HepG2 (cell line): ENCODE results near the gene TPRKB. TPM values are rescaled to one million over a fixed set of nuclear protein-coding genes. Genes with fewer than 3 reads are reported as not detected.
A peak's percentile ranks its signal among the peaks of the same experiment; 100 is the strongest.

Source experiments
- ATAC-seq: fragments of 200-7000 bp; cut with Tn5 transposase; 3 replicates; pipeline ENCODE4 v1.9.1; 2020; ENCODE audit warnings: mild to moderate bottlenecking, moderate library complexity
- BruUV-seq: library from RNA; stranded (reverse); fragments of 400-500 nt; replicated peaks from 2 replicates; lab custom pipeline; 2021; lab: Mats Ljungman, UMichigan
- CTCF ChIA-PET: fragments of 300-600 bp; formaldehyde crosslinking; extraction: SDS; loops from one replicate; lab custom pipeline; 2021; ENCODE audit warnings: low total read pairs, inconsistent platforms, low intra/inter-chr PET ratio; lab: Yijun Ruan, JAX
- POLR2A ChIA-PET: fragments of 350-600 bp; sonication (Branson Sonifier 250); formaldehyde crosslinking; loops from one replicate; lab custom pipeline; 2020; ENCODE audit warnings: antibody characterized with exemption, inconsistent platforms; lab: Yijun Ruan, JAX
- DNase-seq: peaks from one replicate; pipeline ENCODE4 v3.0.0-alpha.2; 2015; ENCODE audit warnings: low spot score
- FAIRE-seq: peaks from 3 replicates; lab custom pipeline; 2011; peaks lifted over from hg19 to GRCh38; lab: Jason Lieb, UNC
- H2AFZ ChIP-seq: one replicate; pipeline ENCODE4 v1.6.1; 2011; ENCODE audit warnings: low read length, inconsistent platforms
- H3K27ac ChIP-seq: fragments of 300-600 bp; 3 replicates; pipeline ENCODE4 v1.8.0; 2011; ENCODE audit warnings: mixed run types, mild to moderate bottlenecking, mixed read lengths, low read length, inconsistent platforms; ENCODE audit not compliant: insufficient read depth; ENCODE audit errors: extremely low read length
- H3K27me3 ChIP-seq, 2 experiments: fragments of 200-600 bp in 1 of 2; 2 replicates in 1 of 2; 3 replicates in 1 of 2; pipeline versions ENCODE4 v1.6.0 to v1.8.0; 2011; ENCODE audit warnings: low read length in 2 of 2, mild to moderate bottlenecking in 2 of 2, moderate library complexity in 2 of 2, inconsistent platforms in 1 of 2; ENCODE audit not compliant: insufficient read depth in 2 of 2, control insufficient read depth in 1 of 2
- H3K36me3 ChIP-seq, 2 experiments: fragments of 200-600 bp in 1 of 2; replicated peaks in 1 of 2; 2 replicates in 1 of 2; 3 replicates in 1 of 2; pipeline versions ENCODE4 v1.5.1 to v1.8.0; 2011; ENCODE audit warnings: low read length in 2 of 2, inconsistent platforms in 1 of 2; ENCODE audit not compliant: insufficient read depth in 2 of 2, control insufficient read depth in 1 of 2
- H3K4me1 ChIP-seq: 2 replicates; pipeline ENCODE4 v1.5.1; 2012; ENCODE audit warnings: low read length, inconsistent platforms; ENCODE audit not compliant: insufficient read depth
- H3K4me2 ChIP-seq: 2 replicates; pipeline ENCODE4 v1.6.0; 2011; ENCODE audit warnings: low read depth, low read length, inconsistent platforms
- H3K4me3 ChIP-seq, 3 experiments: fragments of 200-600 bp in 1 of 3; sonication (generic), shearing (Covaris generic) in 1 of 3; replicated peaks in 1 of 3; 2 replicates each; pipeline ENCODE4 v1.5.1; 2011 to 2016; ENCODE audit warnings: low read length in 3 of 3, inconsistent platforms in 2 of 3, low read depth in 2 of 3, mild to moderate bottlenecking in 2 of 3, control low read depth in 1 of 3, mixed read lengths in 1 of 3; ENCODE audit not compliant: insufficient read depth in 1 of 3
- H3K79me2 ChIP-seq: one replicate; pipeline ENCODE4 v1.6.1; 2011; ENCODE audit warnings: low read length, inconsistent platforms; ENCODE audit not compliant: insufficient read depth
- H3K9ac ChIP-seq: 2 replicates; pipeline ENCODE4 v1.6.0; 2011; ENCODE audit warnings: mild to moderate bottlenecking, low read depth, low read length, inconsistent platforms; ENCODE audit not compliant: insufficient read depth
- H3K9me3 ChIP-seq: 2 replicates; pipeline ENCODE4 v1.5.1; 2012; ENCODE audit warnings: mild to moderate bottlenecking, low read length
- H4K20me1 ChIP-seq: 2 replicates; pipeline ENCODE4 v1.6.0; 2011; ENCODE audit warnings: inconsistent platforms, mild to moderate bottlenecking, low read length, moderate library complexity; ENCODE audit not compliant: insufficient read depth
- GZF1 ChIP-seq: sonication (generic); formaldehyde crosslinking; IDR thresholded peaks from 2 replicates; pipeline ENCODE4 v1.5.1; 2020; ENCODE audit warnings: mild to moderate bottlenecking, missing genetic modification reagents
- HOXD1 ChIP-seq: sonication (generic); formaldehyde crosslinking; IDR thresholded peaks from 2 replicates; pipeline ENCODE4 v1.5.0; 2020; ENCODE audit warnings: missing genetic modification reagents
- MTA1 ChIP-seq: sonication (generic); formaldehyde crosslinking; IDR thresholded peaks from 2 replicates; pipeline ENCODE4 v1.4.0; 2020; ENCODE audit warnings: missing genetic modification reagents, mild to moderate bottlenecking, borderline replicate concordance
- ZNF616 ChIP-seq: sonication (generic); formaldehyde crosslinking; IDR thresholded peaks from 2 replicates; pipeline ENCODE4 v1.5.0; 2020; ENCODE audit warnings: low read depth, mild to moderate bottlenecking, missing genetic modification reagents
- ZNF878 ChIP-seq: sonication (generic); formaldehyde crosslinking; IDR thresholded peaks from 2 replicates; pipeline ENCODE4 v1.8.1; 2023; ENCODE audit warnings: mild to moderate bottlenecking, missing genetic modification reagents, moderate library complexity
- WGBS: methylation state at CpG from one replicate; pipeline ENCODE4 v1.1.6; 2017; ENCODE audit warnings: low lambda C conversion rate; 5-methylcytosine and 5-hydroxymethylcytosine counted together
- in situ Hi-C: cut with HindIII; loops from 2 replicates; pipeline ENCODE4 v1.10.0; 2017; ENCODE audit warnings: low pct_unique_long_range_greater_than_20kb; ENCODE audit not compliant: extremely low pct_ligation_motif_present
- intact Hi-C: fragments of 100-400 bp; cut with micrococcal nuclease; formaldehyde crosslinking; loops from one replicate; pipeline ENCODE4 v1.10.0; 2022; ENCODE audit not compliant: unreplicated experiment
- polyA plus RNA-seq, 8 experiments: library from polyadenylated mRNA; depleted of rRNA in 3 of 8; stranded (reverse) in 7 of 8; unstranded in 1 of 8; fragments of >200 nt; fragmentation: Illumina TruSeq in 4 of 8; extraction: Trizol in 4 of 8; gene quantifications; 2 replicates each; pipeline versions ENCODE4 v1.2.1 to v1.2.3, GENCODE V29; 2011 to 2016; ENCODE audit warnings: low read depth in 4 of 8, missing spikeins in 1 of 8, mixed read lengths in 1 of 8; ENCODE audit not compliant: insufficient read depth in 1 of 8
- total RNA-seq, 5 experiments: library from RNA; depleted of rRNA; stranded (reverse); fragments of >200 nt; fragmentation: Illumina TruSeq; extraction: Trizol; gene quantifications; 2 replicates each; pipeline ENCODE4 v1.2.3, GENCODE V29; 2016; ENCODE audit warnings: low read depth in 1 of 5
- TF ChIP-seq, protein P1 (sequence below): sonication (generic); formaldehyde crosslinking; IDR thresholded peaks from 2 replicates; pipeline ENCODE4 v1.5.1; 2020; ENCODE audit warnings: missing genetic modification reagents, mild to moderate bottlenecking, borderline replicate concordance
- TF ChIP-seq, protein P2 (sequence below), 2 experiments: fragments of 450-650 bp in 1 of 2; sonication (generic) in 1 of 2; formaldehyde crosslinking in 1 of 2; IDR thresholded peaks; 2 replicates each; pipeline versions ENCODE4 v1.6.1 to v1.8.0; 2016 to 2022; ENCODE audit warnings: antibody characterized with exemption in 1 of 2, mild to moderate bottlenecking in 1 of 2, missing genetic modification reagents in 1 of 2
- TF ChIP-seq, protein P3 (sequence below): sonication (generic); formaldehyde crosslinking; conservative IDR thresholded peaks from 2 replicates; pipeline ENCODE4 v1.4.0; 2020; ENCODE audit warnings: missing genetic modification reagents
- TF ChIP-seq, protein P4 (sequence below): sonication (generic); formaldehyde crosslinking; IDR thresholded peaks from 2 replicates; pipeline ENCODE4 v1.4.0; 2020; ENCODE audit warnings: missing genetic modification reagents

The TPRKB gene
- total and polyA plus RNA-seq, 2 of the 13 experiments (the other 11 are each of a cell fraction or from before 2014, with no cell fraction given): 32.0 to 58.0 TPM

DNA sequence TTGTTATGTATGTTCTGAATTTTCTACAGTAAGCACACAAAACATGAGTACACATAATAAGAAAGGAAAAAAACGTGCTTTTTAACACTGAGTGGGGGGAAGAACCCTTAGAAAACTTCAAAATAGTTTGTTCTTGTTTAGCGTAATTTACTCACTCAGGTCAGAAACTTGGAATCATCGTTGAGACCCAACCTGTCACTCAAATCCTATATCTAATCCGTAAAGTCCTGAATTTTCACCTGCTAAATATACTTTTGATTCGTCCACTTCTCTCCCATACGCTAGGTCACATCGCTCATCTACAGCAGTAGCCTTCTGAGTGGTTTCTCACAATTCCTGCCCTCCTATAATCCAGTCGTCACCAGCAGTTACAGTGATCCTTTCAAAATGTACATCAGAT is 767 bp downstream of the TPRKB start:
- H3K27ac ChIP-seq: peak overlapping the region; percentile 66
- peak; percentile 4 for FAIRE-seq
- intact Hi-C loops: no loop called here
- ChIA-PET CTCF (no interaction called here), POLR2A (interaction anchor here (0.6 to 1.7 kb wide), 6 partner anchors 43 to 704 kb away, joined by 3 to 9 read pairs (median 4); partner anchors contain the start of genes DUSP11, NAT8 and STAMBP)
- TSS peak; percentile 68 for BruUV-seq
- 0 out of 2 replicates have a peak, but pooled peaks cover 6% of the 10 kb centered on the region for H3K9me3 ChIP-seq
- peaks cover 0 to 27% of the 10 kb centered on the region in 2 experiments; a peak in 2 of 5 replicates for H3K36me3 ChIP-seq
- H3K4me1 ChIP-seq: peaks cover 17% of the 10 kb centered on the region; the same call in 1 of the 2 replicates
- H3K27me3 ChIP-seq: peaks cover 0 to 4% of the 10 kb centered on the region in 2 experiments; a peak in 1 of 5 replicates
- H3K79me2 ChIP-seq: peaks cover 15% of the 10 kb centered on the region
- H4K20me1 ChIP-seq: no peaks in the 10 kb centered on the region
- H3K9ac ChIP-seq: peak overlapping the region; percentile 87
- ATAC-seq: peak; percentile 42
- H3K4me2 ChIP-seq: peak overlapping the region; percentile 98
- DNase-seq: no peak
- H3K4me3 ChIP-seq: peak overlapping the region; percentile 83 to 88 (median 84)
- in situ Hi-C loops: no loop called here
- H2AFZ ChIP-seq: peak overlapping the region; percentile 91
- WGBS: 2% methylated on average over 8 of the region's 8 CpGs
- TF ChIP-seq GZF1 (CRISPR knock-in tag): 0 out of 2 replicates have a peak, but pooled peaks have one; percentile 37
- TF ChIP-seq, protein P1, sequence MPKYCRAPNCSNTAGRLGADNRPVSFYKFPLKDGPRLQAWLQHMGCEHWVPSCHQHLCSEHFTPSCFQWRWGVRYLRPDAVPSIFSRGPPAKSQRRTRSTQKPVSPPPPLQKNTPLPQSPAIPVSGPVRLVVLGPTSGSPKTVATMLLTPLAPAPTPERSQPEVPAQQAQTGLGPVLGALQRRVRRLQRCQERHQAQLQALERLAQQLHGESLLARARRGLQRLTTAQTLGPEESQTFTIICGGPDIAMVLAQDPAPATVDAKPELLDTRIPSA (CRISPR knock-in tag): no peak
- TF ChIP-seq ZNF616 (CRISPR knock-in tag): no peak
- TF ChIP-seq, protein P2, sequence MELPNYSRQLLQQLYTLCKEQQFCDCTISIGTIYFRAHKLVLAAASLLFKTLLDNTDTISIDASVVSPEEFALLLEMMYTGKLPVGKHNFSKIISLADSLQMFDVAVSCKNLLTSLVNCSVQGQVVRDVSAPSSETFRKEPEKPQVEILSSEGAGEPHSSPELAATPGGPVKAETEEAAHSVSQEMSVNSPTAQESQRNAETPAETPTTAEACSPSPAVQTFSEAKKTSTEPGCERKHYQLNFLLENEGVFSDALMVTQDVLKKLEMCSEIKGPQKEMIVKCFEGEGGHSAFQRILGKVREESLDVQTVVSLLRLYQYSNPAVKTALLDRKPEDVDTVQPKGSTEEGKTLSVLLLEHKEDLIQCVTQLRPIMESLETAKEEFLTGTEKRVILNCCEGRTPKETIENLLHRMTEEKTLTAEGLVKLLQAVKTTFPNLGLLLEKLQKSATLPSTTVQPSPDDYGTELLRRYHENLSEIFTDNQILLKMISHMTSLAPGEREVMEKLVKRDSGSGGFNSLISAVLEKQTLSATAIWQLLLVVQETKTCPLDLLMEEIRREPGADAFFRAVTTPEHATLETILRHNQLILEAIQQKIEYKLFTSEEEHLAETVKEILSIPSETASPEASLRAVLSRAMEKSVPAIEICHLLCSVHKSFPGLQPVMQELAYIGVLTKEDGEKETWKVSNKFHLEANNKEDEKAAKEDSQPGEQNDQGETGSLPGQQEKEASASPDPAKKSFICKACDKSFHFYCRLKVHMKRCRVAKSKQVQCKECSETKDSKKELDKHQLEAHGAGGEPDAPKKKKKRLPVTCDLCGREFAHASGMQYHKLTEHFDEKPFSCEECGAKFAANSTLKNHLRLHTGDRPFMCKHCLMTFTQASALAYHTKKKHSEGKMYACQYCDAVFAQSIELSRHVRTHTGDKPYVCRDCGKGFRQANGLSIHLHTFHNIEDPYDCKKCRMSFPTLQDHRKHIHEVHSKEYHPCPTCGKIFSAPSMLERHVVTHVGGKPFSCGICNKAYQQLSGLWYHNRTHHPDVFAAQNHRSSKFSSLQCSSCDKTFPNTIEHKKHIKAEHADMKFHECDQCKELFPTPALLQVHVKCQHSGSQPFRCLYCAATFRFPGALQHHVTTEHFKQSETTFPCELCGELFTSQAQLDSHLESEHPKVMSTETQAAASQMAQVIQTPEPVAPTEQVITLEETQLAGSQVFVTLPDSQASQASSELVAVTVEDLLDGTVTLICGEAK (IDR thresholded peaks at IDR 0.05): no peak
- TF ChIP-seq, protein P2 (CRISPR knock-in tag; IDR thresholded peaks at IDR 0.05): no peak
- TF ChIP-seq ZNF878 (CRISPR knock-in tag): 0 out of 2 replicates have a peak, but pooled peaks have one; percentile 5
- no peak for TF ChIP-seq MTA1 (CRISPR knock-in tag)
- TF ChIP-seq, protein P3, sequence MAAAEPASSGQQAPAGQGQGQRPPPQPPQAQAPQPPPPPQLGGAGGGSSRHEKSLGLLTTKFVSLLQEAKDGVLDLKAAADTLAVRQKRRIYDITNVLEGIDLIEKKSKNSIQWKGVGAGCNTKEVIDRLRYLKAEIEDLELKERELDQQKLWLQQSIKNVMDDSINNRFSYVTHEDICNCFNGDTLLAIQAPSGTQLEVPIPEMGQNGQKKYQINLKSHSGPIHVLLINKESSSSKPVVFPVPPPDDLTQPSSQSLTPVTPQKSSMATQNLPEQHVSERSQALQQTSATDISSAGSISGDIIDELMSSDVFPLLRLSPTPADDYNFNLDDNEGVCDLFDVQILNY: 0 out of 2 replicates have a peak, but pooled peaks have one; percentile 24
- no peak for TF ChIP-seq HOXD1 (CRISPR knock-in tag)
- TF ChIP-seq, protein P4, sequence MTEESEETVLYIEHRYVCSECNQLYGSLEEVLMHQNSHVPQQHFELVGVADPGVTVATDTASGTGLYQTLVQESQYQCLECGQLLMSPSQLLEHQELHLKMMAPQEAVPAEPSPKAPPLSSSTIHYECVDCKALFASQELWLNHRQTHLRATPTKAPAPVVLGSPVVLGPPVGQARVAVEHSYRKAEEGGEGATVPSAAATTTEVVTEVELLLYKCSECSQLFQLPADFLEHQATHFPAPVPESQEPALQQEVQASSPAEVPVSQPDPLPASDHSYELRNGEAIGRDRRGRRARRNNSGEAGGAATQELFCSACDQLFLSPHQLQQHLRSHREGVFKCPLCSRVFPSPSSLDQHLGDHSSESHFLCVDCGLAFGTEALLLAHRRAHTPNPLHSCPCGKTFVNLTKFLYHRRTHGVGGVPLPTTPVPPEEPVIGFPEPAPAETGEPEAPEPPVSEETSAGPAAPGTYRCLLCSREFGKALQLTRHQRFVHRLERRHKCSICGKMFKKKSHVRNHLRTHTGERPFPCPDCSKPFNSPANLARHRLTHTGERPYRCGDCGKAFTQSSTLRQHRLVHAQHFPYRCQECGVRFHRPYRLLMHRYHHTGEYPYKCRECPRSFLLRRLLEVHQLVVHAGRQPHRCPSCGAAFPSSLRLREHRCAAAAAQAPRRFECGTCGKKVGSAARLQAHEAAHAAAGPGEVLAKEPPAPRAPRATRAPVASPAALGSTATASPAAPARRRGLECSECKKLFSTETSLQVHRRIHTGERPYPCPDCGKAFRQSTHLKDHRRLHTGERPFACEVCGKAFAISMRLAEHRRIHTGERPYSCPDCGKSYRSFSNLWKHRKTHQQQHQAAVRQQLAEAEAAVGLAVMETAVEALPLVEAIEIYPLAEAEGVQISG (CRISPR knock-in tag): no peak
